Endothelial cell of umbilical vein (primary cell): ENCODE data around the gene RXFP3. TPM values are rescaled to one million over a fixed set of nuclear protein-coding genes. Genes with fewer than 3 reads are reported as not detected.

Experiments used
- BruUV-seq: library from RNA; stranded (reverse); fragments of 400-500 nt; replicated peaks from 2 replicates; lab custom pipeline; 2021; lab: Mats Ljungman, UMichigan
- CTCF ChIA-PET: fragments of 300-600, 350-600 bp; sonication (Branson Sonifier 250); formaldehyde crosslinking; loops from one replicate; lab custom pipeline; 2021; ENCODE audit warnings: antibody characterized with exemption, inconsistent platforms; lab: Charles Lee
- POLR2A ChIA-PET: fragments of 300-600, 350-600 bp; sonication (Branson Sonifier 250); formaldehyde crosslinking; loops from one replicate; lab custom pipeline; 2021; ENCODE audit warnings: antibody characterized with exemption, inconsistent platforms; lab: Charles Lee
- DNase-seq: peaks from one replicate; pipeline ENCODE4 v3.0.0-alpha.2; 2011; ENCODE audit warnings: low read depth, low spot score
- FAIRE-seq: peaks from 2 replicates; lab custom pipeline; 2011; peaks lifted over from hg19 to GRCh38; lab: Jason Lieb, UNC
- H2AFZ ChIP-seq: 2 replicates; pipeline ENCODE4 v1.6.0; 2012; ENCODE audit warnings: low read depth, low read length, control low read depth, inconsistent platforms
- H3K27ac ChIP-seq: 2 replicates; pipeline ENCODE4 v1.5.1; 2011; ENCODE audit warnings: low read depth, mild to moderate bottlenecking, control low read depth, low read length, moderate library complexity; ENCODE audit not compliant: insufficient read depth
- H3K27me3 ChIP-seq, 2 experiments: 2 replicates each; pipeline versions ENCODE4 v1.6.0 to v1.6.1; 2011; ENCODE audit warnings: low read length in 2 of 2, mixed read lengths in 1 of 2; ENCODE audit not compliant: control insufficient read depth in 2 of 2, insufficient read depth in 2 of 2
- H3K36me3 ChIP-seq, 2 experiments: 2 replicates in 1 of 2; 3 replicates in 1 of 2; pipeline ENCODE4 v1.5.1; 2011; ENCODE audit warnings: low read length in 2 of 2, mild to moderate bottlenecking in 1 of 2, moderate library complexity in 1 of 2; ENCODE audit not compliant: control insufficient read depth in 2 of 2, insufficient read depth in 2 of 2; ENCODE audit errors: extremely low read depth in 1 of 2
- H3K4me1 ChIP-seq: 3 replicates; pipeline ENCODE4 v1.5.1; 2011; ENCODE audit warnings: mild to moderate bottlenecking, low read length; ENCODE audit not compliant: control insufficient read depth, insufficient read depth; ENCODE audit errors: extremely low read depth
- H3K4me2 ChIP-seq: 2 replicates; pipeline ENCODE4 v1.6.1; 2011; ENCODE audit warnings: low read length, control low read depth, mixed read lengths; ENCODE audit not compliant: insufficient read depth
- H3K4me3 ChIP-seq, 3 experiments: fragments of 200-600 bp in 1 of 3; sonication (generic), shearing (Covaris generic) in 1 of 3; replicated peaks in 1 of 3; 2 replicates each; pipeline ENCODE4 v1.5.1; 2011 to 2016; ENCODE audit warnings: control low read depth in 3 of 3, low read length in 3 of 3, mild to moderate bottlenecking in 2 of 3, inconsistent platforms in 1 of 3, low read depth in 1 of 3, moderate library complexity in 1 of 3; ENCODE audit not compliant: insufficient read depth in 1 of 3
- H3K79me2 ChIP-seq: 2 replicates; pipeline ENCODE4 v1.6.0; 2012; ENCODE audit warnings: low read length, inconsistent platforms; ENCODE audit not compliant: control insufficient read depth, insufficient read depth
- H3K9ac ChIP-seq: replicated peaks from 2 replicates; pipeline ENCODE3; 2011; ENCODE audit warnings: low read length, control low read depth; ENCODE audit not compliant: insufficient read depth; ENCODE audit errors: extremely low read depth
- H3K9me1 ChIP-seq: replicated peaks from 3 replicates; pipeline ENCODE4 v1.6.0; 2011; ENCODE audit warnings: mild to moderate bottlenecking, low read length; ENCODE audit not compliant: control insufficient read depth, insufficient read depth; ENCODE audit errors: extremely low read depth
- H3K9me3 ChIP-seq: replicated peaks from 2 replicates; pipeline ENCODE4 v1.5.1; 2012; ENCODE audit warnings: low read length, inconsistent platforms; ENCODE audit not compliant: control insufficient read depth, insufficient read depth
- H4K20me1 ChIP-seq: replicated peaks from 2 replicates; pipeline ENCODE3; 2011; ENCODE audit warnings: mild to moderate bottlenecking, low read length; ENCODE audit not compliant: control insufficient read depth, insufficient read depth; ENCODE audit errors: extremely low read depth
- EZH2 ChIP-seq: IDR thresholded peaks from 2 replicates; pipeline ENCODE4 v1.6.1; 2012; ENCODE audit warnings: borderline replicate concordance, low read depth, mild to moderate bottlenecking, moderate library complexity, low read length, inconsistent platforms; ENCODE audit not compliant: severe bottlenecking
- FOS ChIP-seq: IDR thresholded peaks from 2 replicates; pipeline ENCODE4 v1.6.1; 2011; ENCODE audit warnings: mild to moderate bottlenecking, low read length, moderate library complexity, borderline replicate concordance; ENCODE audit not compliant: insufficient read depth
- GATA2 ChIP-seq: IDR thresholded peaks from 2 replicates; pipeline ENCODE4 v1.7.0; 2011; ENCODE audit warnings: low read depth, mild to moderate bottlenecking, moderate library complexity, mixed read lengths, low read length; ENCODE audit not compliant: insufficient read length, insufficient read depth
- JUN ChIP-seq: IDR thresholded peaks from 2 replicates; pipeline ENCODE4 v1.6.1; 2011; ENCODE audit warnings: borderline replicate concordance, low read depth; ENCODE audit not compliant: insufficient read length, insufficient read depth
- MYC ChIP-seq: IDR thresholded peaks from one replicate; pipeline ENCODE4 v1.6.1; 2011; ENCODE audit warnings: mild to moderate bottlenecking, low read depth, low read length
- POLR2A ChIP-seq: IDR thresholded peaks from 2 replicates; pipeline ENCODE4 v1.6.1; 2012; ENCODE audit warnings: low read depth, mild to moderate bottlenecking, control low read depth, low read length
- POLR2AphosphoS5 ChIP-seq: IDR thresholded peaks from 2 replicates; pipeline ENCODE4 v1.6.1; 2012; ENCODE audit warnings: low read depth, mild to moderate bottlenecking, control low read depth, low read length, moderate library complexity; ENCODE audit not compliant: insufficient read depth
- dilution Hi-C: fragments of 300-500 bp; cut with MboI; formaldehyde crosslinking; loops from one replicate; pipeline ENCODE4 v1.15.0; 2019; ENCODE audit warnings: low sequenced_read_pairs; ENCODE audit not compliant: extremely low pct_ligation_motif_present
- intact Hi-C: fragments of 100-400 bp; cut with micrococcal nuclease; formaldehyde crosslinking; loops from one replicate; pipeline ENCODE4 v1.10.0; 2022
- polyA plus RNA-seq, 4 experiments: library from polyadenylated mRNA; depleted of rRNA in 3 of 4; stranded (reverse) in 3 of 4; unstranded in 1 of 4; fragments of >200 nt; gene quantifications; 2 replicates each; pipeline versions ENCODE4 v1.2.1 to v1.2.3, GENCODE V29; 2011 to 2012; ENCODE audit warnings: missing spikeins in 1 of 4
- total RNA-seq: library from RNA; stranded (reverse); gene quantifications from 2 replicates; pipeline ENCODE4 v1.2.3, GENCODE V29; 2021
- TF ChIP-seq, protein P1 (sequence below), 2 donors: IDR thresholded peaks; 1 replicate in 1 of 2; 2 replicates in 1 of 2; pipeline ENCODE4 v1.5.1; 2011; ENCODE audit warnings: low read length in 2 of 2, mild to moderate bottlenecking in 2 of 2, moderate library complexity in 2 of 2, control low read depth in 1 of 2, inconsistent platforms in 1 of 2, low read depth in 1 of 2; ENCODE audit not compliant: insufficient read depth in 1 of 2; ENCODE audit errors: extremely low read depth in 1 of 2
- TF ChIP-seq, protein P2 (sequence below): IDR thresholded peaks from 2 replicates; pipeline ENCODE4 v1.6.1; 2011; ENCODE audit not compliant: insufficient read depth, insufficient read length

Gene RXFP3
- total and polyA plus RNA-seq, 2 donors (not counting 3 experiments of a cell fraction or from before 2014, with no cell fraction given), result not detected

DNA sequence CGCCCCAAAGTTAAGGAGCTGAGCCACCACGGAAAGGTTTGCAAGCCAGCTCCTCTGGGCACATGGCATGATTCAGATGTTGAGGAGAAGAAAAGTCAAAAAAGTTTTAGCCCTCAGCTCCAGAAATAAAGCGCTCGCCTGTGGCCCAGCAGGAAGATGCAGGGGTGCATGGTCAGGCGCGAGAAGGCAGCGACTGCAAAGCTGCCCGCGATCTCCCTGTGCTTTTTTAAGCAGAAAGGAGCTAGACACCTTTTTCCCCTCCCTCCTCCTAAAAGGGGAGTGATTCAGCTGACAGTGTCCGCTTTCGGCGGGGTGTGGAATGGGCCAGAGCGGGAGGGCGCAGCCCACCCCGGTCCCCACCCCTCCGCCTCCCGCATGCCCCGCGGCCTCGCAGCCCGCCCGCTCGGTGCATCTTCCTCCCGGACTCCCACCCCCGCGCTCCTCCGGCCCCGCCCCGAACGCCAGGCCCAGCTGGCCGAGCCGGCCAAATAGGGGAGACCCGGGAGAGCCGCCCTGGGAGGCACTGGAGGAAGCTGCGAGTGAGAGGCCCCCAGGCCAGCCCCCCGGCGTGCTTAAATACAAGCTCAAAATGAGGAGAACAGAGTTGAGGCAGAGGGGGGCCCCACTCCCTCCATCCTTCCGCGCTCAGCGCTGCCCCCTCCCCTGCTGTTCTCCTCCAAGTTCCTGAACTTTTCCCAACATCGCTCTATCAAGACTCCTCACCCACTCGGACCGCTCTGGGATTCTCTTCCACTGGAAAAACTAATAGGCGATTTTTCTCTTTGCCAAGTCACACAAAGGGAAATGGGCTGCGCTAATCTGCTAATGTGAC lies 44.2 kb upstream of the RXFP3 start, which contains the start of gene ADAMTS12:
TSS of gene ADAMTS12 (minus strand) at position 203 of the 832 bp plus-strand sequence. CDS start at position 69, 134 bp downstream.
- Histone ChIP-seq H3K36me3 (no peaks in the 10 kb centered on the region), H3K9me1 (no peaks in the 10 kb centered on the region), H3K79me2 (no peaks in the 10 kb centered on the region), H3K9me3 (no peaks in the 10 kb centered on the region), H3K4me2 (peak within 1 kb of the TSS; percentile 79), H2AFZ (peak within 1 kb of the TSS; percentile 90), H3K9ac (peak within 1 kb of the TSS; percentile 55), H3K27ac (no peak within 1 kb of the TSS), H3K27me3 (peaks cover 34 to 35% of the 10 kb centered on the region in 2 experiments), H4K20me1 (no peaks in the 10 kb centered on the region), H3K4me1 (peaks cover 10% of the 10 kb centered on the region), H3K4me3 (peak within 1 kb of the TSS in 2 of 3 experiments; percentile 53 to 71)
- dilution Hi-C loops (no loop called here), intact Hi-C loops (no loop called here)
- TF ChIP-seq MYC, result no peak
- TF ChIP-seq EZH2, result peak; percentile 56
- no peak for DNase-seq
- ChIA-PET CTCF (interaction anchor here (1.1 to 2.2 kb wide), 3 partner anchors 43 to 303 kb away, joined by 4 to 10 read pairs (median 8); no protein-coding TSS in a partner anchor), POLR2A (no interaction called here)
- FAIRE-seq, result peak; percentile 37
- no TSS peak for BruUV-seq

- no peaks in the 10 kb centered on the region for H3K9me3 ChIP-seq
- POLR2A ChIA-PET, result no interaction called here
- H3K4me3 ChIP-seq, result no peak overlapping the region
- no peak overlapping the region for H2AFZ ChIP-seq
- no peak overlapping the region for H3K27ac ChIP-seq
- peaks cover 10% of the 10 kb centered on the region for H3K4me1 ChIP-seq
- H3K79me2 ChIP-seq, result no peaks in the 10 kb centered on the region
- CTCF ChIA-PET, result interaction anchor here (1.8 kb wide), 1 partner anchor 304 kb away, joined by 8 read pairs; no protein-coding TSS in a partner anchor
- TF ChIP-seq MYC (no peak), GATA2 (no peak), EZH2 (no peak), FOS (no peak), JUN (no peak), POLR2AphosphoS5 (no peak), POLR2A (no peak)
- TF ChIP-seq, protein P1, sequence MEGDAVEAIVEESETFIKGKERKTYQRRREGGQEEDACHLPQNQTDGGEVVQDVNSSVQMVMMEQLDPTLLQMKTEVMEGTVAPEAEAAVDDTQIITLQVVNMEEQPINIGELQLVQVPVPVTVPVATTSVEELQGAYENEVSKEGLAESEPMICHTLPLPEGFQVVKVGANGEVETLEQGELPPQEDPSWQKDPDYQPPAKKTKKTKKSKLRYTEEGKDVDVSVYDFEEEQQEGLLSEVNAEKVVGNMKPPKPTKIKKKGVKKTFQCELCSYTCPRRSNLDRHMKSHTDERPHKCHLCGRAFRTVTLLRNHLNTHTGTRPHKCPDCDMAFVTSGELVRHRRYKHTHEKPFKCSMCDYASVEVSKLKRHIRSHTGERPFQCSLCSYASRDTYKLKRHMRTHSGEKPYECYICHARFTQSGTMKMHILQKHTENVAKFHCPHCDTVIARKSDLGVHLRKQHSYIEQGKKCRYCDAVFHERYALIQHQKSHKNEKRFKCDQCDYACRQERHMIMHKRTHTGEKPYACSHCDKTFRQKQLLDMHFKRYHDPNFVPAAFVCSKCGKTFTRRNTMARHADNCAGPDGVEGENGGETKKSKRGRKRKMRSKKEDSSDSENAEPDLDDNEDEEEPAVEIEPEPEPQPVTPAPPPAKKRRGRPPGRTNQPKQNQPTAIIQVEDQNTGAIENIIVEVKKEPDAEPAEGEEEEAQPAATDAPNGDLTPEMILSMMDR (IDR thresholded peaks at IDR 0.05; ENCODE audit: extremely low read depth in 1 of 2, insufficient read depth in 1 of 2, low read depth in 1 of 2, low read length in 2 of 2), result no peak
- TF ChIP-seq, protein P2, sequence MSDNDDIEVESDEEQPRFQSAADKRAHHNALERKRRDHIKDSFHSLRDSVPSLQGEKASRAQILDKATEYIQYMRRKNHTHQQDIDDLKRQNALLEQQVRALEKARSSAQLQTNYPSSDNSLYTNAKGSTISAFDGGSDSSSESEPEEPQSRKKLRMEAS, result no peak
- H3K9me1 ChIP-seq, result no peaks in the 10 kb centered on the region
- H3K36me3 ChIP-seq, result no peaks in the 10 kb centered on the region
- no peaks in the 10 kb centered on the region for H4K20me1 ChIP-seq
- peaks cover 34 to 35% of the 10 kb centered on the region in 2 experiments for H3K27me3 ChIP-seq
- DNase-seq, result no peak
- H3K9ac ChIP-seq, result no peak overlapping the region
- peak overlapping the region; percentile 22 for H3K4me2 ChIP-seq
- dilution Hi-C loops, result no loop called here
- FAIRE-seq, result no peak
- no TSS peak for BruUV-seq
- intact Hi-C loops, result no loop called here
These were observed 43.5 kb upstream of the RXFP3 start for GRCh38 chr5:33892620-33893137.
